RWPE2 (cell line): ENCODE data around the gene ARHGAP4.

ENCODE experiments used
- ATAC-seq: fragments of 200-7000 bp; cut with Tn5 transposase; 3 replicates; pipeline ENCODE4 v1.9.1; 2021; ENCODE audit warnings: low read depth
- DNase-seq: peaks from one replicate; pipeline ENCODE4 v3.0.0-alpha.2; 2020; ENCODE audit warnings: low spot score
- H3K27ac ChIP-seq: fragments of 450-650 bp; 2 replicates; pipeline ENCODE4 v1.5.1; 2017; ENCODE audit warnings: mild to moderate bottlenecking; ENCODE audit not compliant: poor library complexity, severe bottlenecking
- H3K27me3 ChIP-seq: fragments of 250-450 bp; sonication (Bioruptor Pico); 2 replicates; pipeline ENCODE4 v1.5.1; 2021; ENCODE audit warnings: mild to moderate bottlenecking, moderate library complexity; ENCODE audit not compliant: insufficient read depth, poor library complexity, severe bottlenecking
- H3K36me3 ChIP-seq: fragments of 250-450 bp; sonication (Bioruptor Pico); 2 replicates; pipeline ENCODE4 v1.5.1; 2020; ENCODE audit warnings: low read depth, mild to moderate bottlenecking, moderate library complexity
- H3K4me1 ChIP-seq: fragments of 250-450 bp; sonication (Bioruptor Pico); 2 replicates; pipeline ENCODE4 v1.5.1; 2021; ENCODE audit warnings: mild to moderate bottlenecking, moderate library complexity; ENCODE audit not compliant: insufficient read depth, poor library complexity, severe bottlenecking
- H3K4me3 ChIP-seq: fragments of 250-450 bp; sonication (Bioruptor Pico); 2 replicates; pipeline ENCODE4 v1.5.1; 2021; ENCODE audit warnings: mild to moderate bottlenecking, moderate library complexity; ENCODE audit not compliant: severe bottlenecking
- H3K9me3 ChIP-seq: fragments of 250-450 bp; sonication (Bioruptor Pico); 2 replicates; pipeline ENCODE4 v1.5.1; 2021; ENCODE audit warnings: mild to moderate bottlenecking, moderate library complexity; ENCODE audit not compliant: severe bottlenecking
- CTCF ChIP-seq: fragments of 450-650 bp; IDR thresholded peaks from one replicate; pipeline ENCODE4 v1.5.1; 2017; ENCODE audit warnings: mild to moderate bottlenecking, moderate library complexity; ENCODE audit not compliant: poor library complexity, severe bottlenecking

ARHGAP4 gene

DNA sequence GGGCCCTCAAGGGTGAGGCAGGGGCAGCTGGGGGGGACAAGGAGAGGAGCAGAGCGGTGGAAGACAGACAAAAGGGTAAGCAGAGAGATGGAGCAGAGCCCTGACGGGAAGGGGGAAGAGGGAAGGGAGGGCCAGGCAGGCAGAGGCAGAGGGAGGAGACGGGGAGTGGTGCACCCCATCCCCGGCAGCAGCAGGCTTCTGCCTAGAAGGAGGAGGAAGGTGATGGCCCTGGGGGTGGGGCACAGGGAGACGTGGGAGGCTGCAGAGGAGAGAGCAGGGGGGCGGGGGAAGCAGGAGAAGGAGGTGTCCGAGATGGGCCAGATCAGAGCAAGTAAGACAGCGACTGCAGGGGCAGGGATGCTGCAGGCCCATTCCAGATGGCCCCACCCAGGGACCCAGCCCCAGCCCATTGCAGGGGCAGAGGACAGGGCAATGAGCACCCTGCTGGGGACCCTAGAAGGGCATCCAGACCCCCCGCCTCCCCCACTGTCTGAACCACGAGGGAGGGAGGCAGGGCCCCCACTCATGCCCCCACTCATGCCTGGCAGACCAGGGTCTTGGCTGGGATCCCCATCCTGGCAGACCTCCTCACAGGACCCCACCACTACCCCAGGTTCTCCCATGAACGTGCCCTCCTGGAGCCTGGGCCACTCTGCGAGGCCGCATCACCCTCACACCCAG is 42.8 kb downstream of the ARHGAP4 start:
- Histone ChIP-seq H3K36me3 (no peaks in the 10 kb centered on the region), H3K9me3 (no peaks in the 10 kb centered on the region), H3K27me3 (no peaks in the 10 kb centered on the region), H3K4me1 (peaks cover 9% of the 10 kb centered on the region), H3K27ac (peak overlapping the region; percentile 54), H3K4me3 (no peak overlapping the region)
- ATAC-seq (no peak), DNase-seq (peak; percentile 31)
- no peak for TF ChIP-seq CTCF

DNA sequence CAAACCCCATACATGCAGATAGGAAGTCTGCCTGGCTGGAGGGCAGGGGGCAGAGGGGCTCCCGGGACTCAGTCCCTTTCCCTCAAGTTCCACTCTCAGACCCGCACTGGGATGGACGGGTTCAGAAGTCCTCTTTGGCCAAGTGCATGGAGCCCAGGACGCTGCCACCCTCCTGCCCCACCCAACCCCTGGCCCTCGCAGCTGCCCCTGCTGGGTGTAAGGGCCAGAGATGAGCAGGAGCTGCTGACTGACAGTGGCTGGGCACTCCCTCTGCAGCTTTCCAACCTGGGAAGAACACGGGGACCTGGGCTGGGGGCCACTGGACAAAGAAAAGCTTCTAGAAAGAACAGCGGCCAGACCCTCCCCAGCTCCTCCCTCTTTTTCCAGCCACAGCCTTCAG is 43.5 kb downstream of the ARHGAP4 start:
- H3K9me3 ChIP-seq: no peaks in the 10 kb centered on the region
- peaks cover 9% of the 10 kb centered on the region for H3K4me1 ChIP-seq
- H3K36me3 ChIP-seq: no peaks in the 10 kb centered on the region
- ATAC-seq (no peak), DNase-seq (peak; percentile 23)
- TF ChIP-seq CTCF: no peak
- H3K4me3 ChIP-seq: no peak overlapping the region
- H3K27ac ChIP-seq: peak overlapping the region; percentile 54
- no peaks in the 10 kb centered on the region for H3K27me3 ChIP-seq

GRCh38 chrX:153882086-153882498 is 44.0 kb downstream of the ARHGAP4 start:
- peak; percentile 34 for DNase-seq
- H3K27ac ChIP-seq: peak overlapping the region; percentile 54
- H3K4me1 ChIP-seq: peaks cover 9% of the 10 kb centered on the region
- H3K36me3 ChIP-seq: no peaks in the 10 kb centered on the region
- no peaks in the 10 kb centered on the region for H3K9me3 ChIP-seq
- H3K27me3 ChIP-seq: no peaks in the 10 kb centered on the region
- peak; percentile 38; the same call in 2 of the 3 replicates for ATAC-seq
- H3K4me3 ChIP-seq: no peak overlapping the region
- no peak for TF ChIP-seq CTCF

DNA sequence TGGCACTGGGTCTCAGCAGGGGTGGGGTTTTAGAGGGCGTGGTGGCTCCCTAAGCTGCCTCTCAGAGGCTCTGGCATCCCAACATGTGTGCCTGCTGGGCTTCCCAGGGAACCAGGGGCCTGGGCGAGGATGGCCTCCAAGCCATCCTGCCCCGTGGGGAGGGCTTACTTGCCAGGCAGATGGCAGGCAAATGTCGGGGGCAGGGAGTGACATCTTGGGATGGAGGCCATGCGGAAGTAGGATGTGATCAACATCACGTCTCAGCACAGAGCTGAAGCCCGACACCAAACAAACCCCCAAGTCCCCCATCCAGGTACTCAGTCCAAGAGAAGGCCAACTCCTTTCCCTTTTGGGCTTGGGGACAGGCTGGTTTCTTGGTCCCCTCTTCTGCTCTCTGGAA is 44.8 kb downstream of the ARHGAP4 start:
- peak; percentile 23 for DNase-seq
- peaks cover 9% of the 10 kb centered on the region for H3K4me1 ChIP-seq
- H3K9me3 ChIP-seq: no peaks in the 10 kb centered on the region
- TF ChIP-seq CTCF: no peak
- peak overlapping the region; percentile 54 for H3K27ac ChIP-seq
- H3K36me3 ChIP-seq: no peaks in the 10 kb centered on the region
- H3K4me3 ChIP-seq: no peak overlapping the region
- ATAC-seq: no peak
- no peaks in the 10 kb centered on the region for H3K27me3 ChIP-seq

DNA sequence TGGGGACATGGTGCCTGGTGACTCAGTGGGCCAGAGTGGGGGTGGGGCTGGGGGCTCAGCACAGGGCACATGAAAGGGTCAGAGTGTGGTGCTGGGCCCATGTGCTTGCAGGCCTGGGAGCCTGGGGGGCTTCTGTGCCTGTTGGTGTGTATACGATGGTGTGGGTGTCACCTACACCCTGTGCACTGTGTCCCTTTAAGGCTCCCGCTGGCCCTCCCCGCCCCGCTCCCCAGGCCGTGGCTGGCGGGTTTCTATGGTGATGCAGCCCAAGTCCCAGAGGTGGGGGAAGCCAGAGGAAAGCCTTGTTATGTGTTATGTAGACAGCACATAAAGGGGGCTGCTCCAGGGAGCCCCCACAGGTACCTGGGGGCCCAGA is 45.6 kb downstream of the ARHGAP4 start:
- ATAC-seq: no peak
- Histone ChIP-seq H3K27ac (no peak overlapping the region), H3K27me3 (no peaks in the 10 kb centered on the region)

More for the DNA sequence above, 45.6 kb downstream of the ARHGAP4 start:
- H3K36me3 ChIP-seq: no peaks in the 10 kb centered on the region
- no peak overlapping the region for H3K4me3 ChIP-seq
- no peaks in the 10 kb centered on the region for H3K9me3 ChIP-seq
- TF ChIP-seq CTCF: no peak
- peaks cover 9% of the 10 kb centered on the region for H3K4me1 ChIP-seq
- no peak for DNase-seq
